CD4-positive, alpha-beta T cell (primary cell): ENCODE results near the gene ERGIC2. TPM values are rescaled to one million over a fixed set of nuclear protein-coding genes. Genes with fewer than 3 reads are reported as not detected.

ENCODE experiments used
- ATAC-seq: fragments of 200-7000 bp; cut with Tn5 transposase; one replicate; pipeline ENCODE4 v1.10.0; 2022; ENCODE audit warnings: mild to moderate bottlenecking; ENCODE audit not compliant: poor library complexity
- CTCF ChIA-PET: fragments of 350-600 bp; sonication (Branson Sonifier 250); formaldehyde crosslinking; loops from one replicate; lab custom pipeline; 2021; ENCODE audit warnings: antibody characterized with exemption, inconsistent platforms; lab: Charles Lee
- POLR2A ChIA-PET: fragments of 350-600 bp; sonication (Branson Sonifier 250); formaldehyde crosslinking; loops from one replicate; lab custom pipeline; 2021; ENCODE audit warnings: antibody characterized with exemption, inconsistent platforms; lab: Charles Lee
- DNase-seq, 14 experiments: peaks; one replicate each; pipeline ENCODE4 v3.0.0-alpha.2; 2013 to 2020; ENCODE audit warnings: mixed read lengths in 2 of 14
- H3K27ac ChIP-seq, 2 donors: one replicate each; pipeline versions ENCODE4 v1.5.1 to v1.7.0; 2013; ENCODE audit warnings: low read length in 2 of 2, low read depth in 1 of 2, mild to moderate bottlenecking in 1 of 2
- H3K27me3 ChIP-seq, 2 experiments: 1 replicate in 1 of 2; 2 replicates in 1 of 2; pipeline versions ENCODE4 v1.6.1 to v1.7.0; 2013; ENCODE audit warnings: low read length in 2 of 2, control low read depth in 1 of 2, mild to moderate bottlenecking in 1 of 2, moderate library complexity in 1 of 2; ENCODE audit not compliant: insufficient read depth in 2 of 2, control insufficient read depth in 1 of 2
- H3K36me3 ChIP-seq: one replicate; pipeline ENCODE4 v1.6.1; 2013; ENCODE audit warnings: low read length, control low read depth; ENCODE audit not compliant: insufficient read depth
- H3K4me1 ChIP-seq: one replicate; pipeline ENCODE4 v1.6.1; 2013; ENCODE audit warnings: low read length, control low read depth; ENCODE audit not compliant: insufficient read depth
- H3K4me3 ChIP-seq: one replicate; pipeline ENCODE4 v1.5.1; 2013; ENCODE audit warnings: mild to moderate bottlenecking, low read length, moderate library complexity
- H3K9me3 ChIP-seq, 2 experiments: 1 replicate in 1 of 2; 2 replicates in 1 of 2; pipeline versions ENCODE4 v1.6.1 to v1.7.0; 2013; ENCODE audit warnings: low read length in 2 of 2, mild to moderate bottlenecking in 2 of 2, control low read depth in 1 of 2, moderate library complexity in 1 of 2; ENCODE audit not compliant: control insufficient read depth in 1 of 2, insufficient read depth in 1 of 2
- H3K27ac Mint-ChIP-seq: one replicate; pipeline ENCODE4 v1.8.0; 2020; ENCODE audit warnings: mixed read lengths
- H3K27me3 Mint-ChIP-seq: one replicate; pipeline ENCODE4 v1.8.0; 2021; ENCODE audit warnings: mixed read lengths
- H3K36me3 Mint-ChIP-seq: one replicate; pipeline ENCODE4 v1.8.0; 2021; ENCODE audit warnings: low read depth, mixed read lengths
- H3K4me1 Mint-ChIP-seq: one replicate; pipeline ENCODE4 v1.8.0; 2021; ENCODE audit warnings: low read depth, mixed read lengths
- H3K4me3 Mint-ChIP-seq: one replicate; pipeline ENCODE4 v1.8.0; 2020; ENCODE audit warnings: mild to moderate bottlenecking, mixed read lengths
- H3K9me3 Mint-ChIP-seq: one replicate; pipeline ENCODE4 v1.8.0; 2020; ENCODE audit warnings: mixed read lengths
- intact Hi-C, 2 experiments: fragments of 100-400 bp; cut with DNase I in 1 of 2; cut with micrococcal nuclease in 1 of 2; formaldehyde crosslinking; loops; one replicate each; pipeline versions ENCODE4 v1.15.1 to v1.9.0; 2023 to 2025; cut with DNase I, micrococcal nuclease
- total RNA-seq, 174 experiments: library from RNA in 2 of 174; stranded (reverse) in 2 of 174; gene quantifications; one replicate each; pipeline ENCODE4 v1.2.3 and lab custom pipeline; 2021 to 2026
- TF ChIP-seq, protein P1 (sequence below): fragments of 200-600 bp; IDR thresholded peaks from one replicate; pipeline ENCODE4 v1.8.0; 2022; ENCODE audit warnings: antibody characterized with exemption, mild to moderate bottlenecking

Gene ERGIC2
- total RNA-seq, 2 experiments from 2014 or later = 29.4 to 32.1 TPM

DNA sequence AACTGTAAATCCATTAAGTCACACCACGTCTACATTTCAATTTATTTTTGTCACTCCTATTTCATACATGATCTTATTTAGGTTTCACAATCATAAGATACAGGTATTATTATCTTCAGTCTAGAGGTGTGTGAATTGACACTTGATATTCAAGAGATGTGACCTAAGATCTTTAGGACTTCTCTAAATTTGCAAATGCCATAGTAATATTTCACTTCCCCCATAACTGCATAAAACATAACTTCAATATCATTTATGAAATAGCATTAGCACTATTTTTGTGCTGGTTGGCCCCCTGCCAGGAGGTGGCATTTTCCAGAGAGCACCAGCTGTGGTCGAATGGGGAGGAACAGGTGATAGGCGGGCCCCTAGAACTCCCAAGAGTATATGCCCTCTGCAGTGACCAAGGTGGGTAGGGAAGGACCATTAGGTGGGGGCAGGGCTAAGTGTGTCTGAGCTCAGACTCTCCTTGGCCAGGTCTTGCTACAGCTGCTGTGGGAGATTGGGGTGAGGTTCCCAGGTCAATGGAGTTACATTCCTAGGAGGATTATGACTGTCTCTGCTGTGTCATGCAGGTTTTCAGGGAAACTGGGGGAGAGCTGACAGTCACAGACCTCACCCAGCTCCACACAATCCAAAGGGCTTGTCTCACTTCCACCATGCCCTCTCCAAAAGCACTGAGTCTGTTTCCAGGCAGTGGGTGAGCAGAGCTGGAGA, 49.2 kb upstream of the ERGIC2 start:
- H3K4me1 Mint-ChIP-seq = no peaks in the 10 kb centered on the region
- H3K9me3 Mint-ChIP-seq = no peaks in the 10 kb centered on the region
- CTCF ChIA-PET = no interaction called here
- POLR2A ChIA-PET = no interaction called here
- TF ChIP-seq, protein P1, sequence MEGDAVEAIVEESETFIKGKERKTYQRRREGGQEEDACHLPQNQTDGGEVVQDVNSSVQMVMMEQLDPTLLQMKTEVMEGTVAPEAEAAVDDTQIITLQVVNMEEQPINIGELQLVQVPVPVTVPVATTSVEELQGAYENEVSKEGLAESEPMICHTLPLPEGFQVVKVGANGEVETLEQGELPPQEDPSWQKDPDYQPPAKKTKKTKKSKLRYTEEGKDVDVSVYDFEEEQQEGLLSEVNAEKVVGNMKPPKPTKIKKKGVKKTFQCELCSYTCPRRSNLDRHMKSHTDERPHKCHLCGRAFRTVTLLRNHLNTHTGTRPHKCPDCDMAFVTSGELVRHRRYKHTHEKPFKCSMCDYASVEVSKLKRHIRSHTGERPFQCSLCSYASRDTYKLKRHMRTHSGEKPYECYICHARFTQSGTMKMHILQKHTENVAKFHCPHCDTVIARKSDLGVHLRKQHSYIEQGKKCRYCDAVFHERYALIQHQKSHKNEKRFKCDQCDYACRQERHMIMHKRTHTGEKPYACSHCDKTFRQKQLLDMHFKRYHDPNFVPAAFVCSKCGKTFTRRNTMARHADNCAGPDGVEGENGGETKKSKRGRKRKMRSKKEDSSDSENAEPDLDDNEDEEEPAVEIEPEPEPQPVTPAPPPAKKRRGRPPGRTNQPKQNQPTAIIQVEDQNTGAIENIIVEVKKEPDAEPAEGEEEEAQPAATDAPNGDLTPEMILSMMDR = no peak
- intact Hi-C loops = loop anchor here (2.0 to 10.0 kb wide), 5 partner anchors 48 to 345 kb away; partner anchors contain the start of gene ERGIC2 (in 2 of the 2)
- no peak overlapping the region for H3K27ac Mint-ChIP-seq
- no peaks in the 10 kb centered on the region for H3K9me3 ChIP-seq
- H3K4me3 ChIP-seq = no peak overlapping the region
- no peaks in the 10 kb centered on the region for H3K36me3 ChIP-seq
- no peaks in the 10 kb centered on the region for H3K36me3 Mint-ChIP-seq
- H3K4me3 Mint-ChIP-seq = no peak overlapping the region
- H3K27ac ChIP-seq = no peak overlapping the region
- no peak for ATAC-seq
- no peaks in the 10 kb centered on the region for H3K4me1 ChIP-seq
- H3K27me3 ChIP-seq = no peaks in the 10 kb centered on the region
- DNase-seq = peak in 1 of 14 experiments; percentile 0
- peaks cover 21% of the 10 kb centered on the region for H3K27me3 Mint-ChIP-seq

- Mint-ChIP-seq H3K4me3 (no peak overlapping the region), H3K4me1 (no peaks in the 10 kb centered on the region), H3K27ac (no peak overlapping the region), H3K9me3 (no peaks in the 10 kb centered on the region), H3K27me3 (peaks cover 21% of the 10 kb centered on the region), H3K36me3 (no peaks in the 10 kb centered on the region)
- ChIA-PET CTCF (interaction anchor here (0.5 kb wide), 1 partner anchor 12 kb away, joined by 3 read pairs; no protein-coding TSS in a partner anchor), POLR2A (interaction anchor here (2.3 kb wide), 1 partner anchor 47 kb away, joined by 10 read pairs; the partner anchor contains the start of gene ERGIC2)
- ATAC-seq = no peak
- TF ChIP-seq, protein P1 = no peak
- no peak overlapping the region for H3K4me3 ChIP-seq
- no peaks in the 10 kb centered on the region for H3K36me3 ChIP-seq
- intact Hi-C loops = loop anchor here (2.0 to 10.0 kb wide), 5 partner anchors 46 to 344 kb away; partner anchors contain the start of gene ERGIC2 (in 2 of the 2)
- no peaks in the 10 kb centered on the region for H3K9me3 ChIP-seq
- peak in 3 of 14 experiments; percentile 16 to 56 (median 50) for DNase-seq
- no peaks in the 10 kb centered on the region for H3K4me1 ChIP-seq
- no peak overlapping the region for H3K27ac ChIP-seq
- no peaks in the 10 kb centered on the region for H3K27me3 ChIP-seq
These were observed 47.7 kb upstream of the ERGIC2 start for GRCh38 chr12:29428633-29429032.

DNA sequence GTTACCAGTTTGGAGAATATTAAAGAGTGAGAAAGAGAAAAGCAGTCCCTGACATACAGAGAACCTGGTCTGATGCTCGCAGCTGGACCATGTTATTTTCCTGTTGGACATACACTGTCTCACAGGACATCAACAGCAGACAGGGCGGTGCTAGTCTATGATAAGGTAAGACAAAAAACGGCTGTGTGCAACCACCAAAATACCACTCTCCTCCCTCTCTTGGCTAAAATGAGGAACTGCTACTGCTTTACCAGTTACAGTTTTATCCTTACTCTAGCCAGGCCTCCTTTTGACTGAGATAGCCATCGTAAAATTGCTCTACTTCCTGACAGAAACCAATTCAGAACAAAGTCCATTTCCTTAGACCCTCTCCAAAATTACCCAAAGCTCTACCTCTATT, 47.0 kb upstream of the ERGIC2 start:
- Mint-ChIP-seq H3K4me3 (no peak overlapping the region), H3K27me3 (peaks cover 22% of the 10 kb centered on the region), H3K4me1 (no peaks in the 10 kb centered on the region), H3K36me3 (no peaks in the 10 kb centered on the region), H3K9me3 (no peaks in the 10 kb centered on the region), H3K27ac (no peak overlapping the region)
- no peaks in the 10 kb centered on the region for H3K36me3 ChIP-seq
- intact Hi-C loops = loop anchor here (2.0 to 10.0 kb wide), 5 partner anchors 46 to 343 kb away; partner anchors contain the start of gene ERGIC2 (in 2 of the 2)
- H3K9me3 ChIP-seq = no peaks in the 10 kb centered on the region
- POLR2A ChIA-PET = interaction anchor here (2.3 kb wide), 1 partner anchor 47 kb away, joined by 10 read pairs; the partner anchor contains the start of gene ERGIC2
- peak; percentile 74 for ATAC-seq
- no peak overlapping the region for H3K4me3 ChIP-seq
- no peak overlapping the region for H3K27ac ChIP-seq
- peak in 5 of 14 experiments; percentile 1 to 47 (median 35) for DNase-seq
- CTCF ChIA-PET = interaction anchor here (1.7 kb wide), 1 partner anchor 47 kb away, joined by 4 read pairs; the partner anchor contains the start of gene ERGIC2
- TF ChIP-seq, protein P1 = peak; percentile 63
- no peaks in the 10 kb centered on the region for H3K4me1 ChIP-seq
- no peaks in the 10 kb centered on the region for H3K27me3 ChIP-seq
